OCI-LY7 (cell line): ENCODE data around the gene COG4. TPM values are rescaled to one million over a fixed set of nuclear protein-coding genes. Genes with fewer than 3 reads are reported as not detected.

Experiments
- BruUV-seq: library from RNA; stranded (reverse); fragments of 400-500 nt; replicated peaks from 2 replicates; lab custom pipeline; 2021; lab: Mats Ljungman, UMichigan
- CTCF ChIA-PET: fragments of 300-600 bp; sonication (Branson Sonifier 250); formaldehyde crosslinking; loops from one replicate; lab custom pipeline; 2022; ENCODE audit warnings: antibody characterized with exemption; ENCODE audit not compliant: unreplicated experiment; lab: Charles Lee
- POLR2A ChIA-PET: fragments of 300-600 bp; sonication (Branson Sonifier 250); formaldehyde crosslinking; loops from one replicate; lab custom pipeline; 2022; ENCODE audit warnings: antibody characterized with exemption; lab: Charles Lee
- DNase-seq: peaks from one replicate; pipeline ENCODE4 v3.0.0-alpha.2; 2015; ENCODE audit warnings: low spot score
- H2AFZ ChIP-seq: fragments of 200-600 bp; sonication (generic), shearing (Covaris generic); 2 replicates; pipeline ENCODE4 v1.6.1; 2014; ENCODE audit warnings: mild to moderate bottlenecking, antibody characterized with exemption, low read length, moderate library complexity
- H3K27ac ChIP-seq: fragments of 200-600 bp; sonication (generic); 2 replicates; pipeline ENCODE4 v1.5.1; 2014; ENCODE audit warnings: mixed run types, low read depth, mild to moderate bottlenecking, moderate library complexity, low read length, inconsistent platforms; ENCODE audit not compliant: poor library complexity, severe bottlenecking
- H3K36me3 ChIP-seq: fragments of 200-600 bp; sonication (generic); 2 replicates; pipeline ENCODE4 v1.6.1; 2014; ENCODE audit warnings: mild to moderate bottlenecking, antibody characterized with exemption, low read length, moderate library complexity, mixed read lengths; ENCODE audit not compliant: insufficient read depth
- H3K4me1 ChIP-seq: fragments of 200-600 bp; sonication (generic); 2 replicates; pipeline ENCODE4 v1.5.1; 2014; ENCODE audit warnings: mild to moderate bottlenecking, low read length; ENCODE audit not compliant: insufficient read depth, poor library complexity, severe bottlenecking
- H3K4me2 ChIP-seq: fragments of 200-600 bp; sonication (generic); 2 replicates; pipeline ENCODE4 v1.6.1; 2014; ENCODE audit warnings: mild to moderate bottlenecking, low read length
- H3K4me3 ChIP-seq: fragments of 200-600 bp; sonication (generic); 2 replicates; pipeline ENCODE4 v1.5.1; 2014; ENCODE audit warnings: mild to moderate bottlenecking, low read depth, low read length; ENCODE audit not compliant: poor library complexity, severe bottlenecking
- H3K79me2 ChIP-seq: fragments of 200-600 bp; sonication (generic); 2 replicates; pipeline ENCODE4 v1.6.1; 2016; ENCODE audit warnings: low read depth, mild to moderate bottlenecking, low read length, moderate library complexity, mixed read lengths; ENCODE audit not compliant: insufficient read depth
- H3K9me2 ChIP-seq: fragments of 200-600 bp; sonication (generic); 2 replicates; pipeline ENCODE4 v1.6.1; 2016; ENCODE audit warnings: mild to moderate bottlenecking, low read length, mixed read lengths; ENCODE audit not compliant: insufficient read depth
- H3K9me3 ChIP-seq: fragments of 200-600 bp; sonication (generic); 2 replicates; pipeline ENCODE4 v1.6.1; 2014; ENCODE audit warnings: mild to moderate bottlenecking, mixed run types, low read length, mixed read lengths
- H4K20me1 ChIP-seq: fragments of 200-600 bp; sonication (generic); 2 replicates; pipeline ENCODE4 v1.6.1; 2014; ENCODE audit warnings: mild to moderate bottlenecking, antibody characterized with exemption, low read length, moderate library complexity, mixed read lengths; ENCODE audit not compliant: insufficient read depth
- EZH2phosphoT487 ChIP-seq: fragments of 200-600 bp; sonication (generic); IDR thresholded peaks from 2 replicates; pipeline ENCODE4 v1.6.1; 2018; ENCODE audit warnings: low read depth, borderline replicate concordance, mild to moderate bottlenecking, mixed run types, antibody characterized with exemption, low read length, moderate library complexity, mixed read lengths
- intact Hi-C: fragments of 100-400 bp; cut with micrococcal nuclease; formaldehyde crosslinking; loops from one replicate; pipeline ENCODE4 v1.10.0; 2022; ENCODE audit not compliant: unreplicated experiment
- total RNA-seq, 2 experiments: library from RNA; depleted of rRNA in 1 of 2; stranded (reverse); fragments of >200 nt in 1 of 2; shearing (Covaris generic) in 1 of 2; gene quantifications; 2 replicates each; pipeline ENCODE4 v1.2.3, GENCODE V29; 2014 to 2022
- TF ChIP-seq, protein P1 (sequence below): fragments of 200-600 bp; sonication (generic); conservative IDR thresholded peaks from 2 replicates; pipeline ENCODE4 v1.5.1; 2014; ENCODE audit warnings: mild to moderate bottlenecking, antibody characterized with exemption, low read length, moderate library complexity, mixed read lengths

Gene COG4
- total RNA-seq, 2 experiments from 2014 or later: 48.8 to 100 TPM

- H2AFZ ChIP-seq: no peak overlapping the region
- POLR2A ChIA-PET: interaction anchor here (0.7 to 1.7 kb wide), 5 partner anchors 10 to 1293 kb away, joined by 3 to 6 read pairs (median 3); no protein-coding TSS in a partner anchor
- no peaks in the 10 kb centered on the region for H3K9me2 ChIP-seq
- peaks cover 22% of the 10 kb centered on the region for H3K4me1 ChIP-seq
- H3K36me3 ChIP-seq: peaks cover 72% of the 10 kb centered on the region
- CTCF ChIA-PET: no interaction called here
- no peak for DNase-seq
- TF ChIP-seq, protein P1, sequence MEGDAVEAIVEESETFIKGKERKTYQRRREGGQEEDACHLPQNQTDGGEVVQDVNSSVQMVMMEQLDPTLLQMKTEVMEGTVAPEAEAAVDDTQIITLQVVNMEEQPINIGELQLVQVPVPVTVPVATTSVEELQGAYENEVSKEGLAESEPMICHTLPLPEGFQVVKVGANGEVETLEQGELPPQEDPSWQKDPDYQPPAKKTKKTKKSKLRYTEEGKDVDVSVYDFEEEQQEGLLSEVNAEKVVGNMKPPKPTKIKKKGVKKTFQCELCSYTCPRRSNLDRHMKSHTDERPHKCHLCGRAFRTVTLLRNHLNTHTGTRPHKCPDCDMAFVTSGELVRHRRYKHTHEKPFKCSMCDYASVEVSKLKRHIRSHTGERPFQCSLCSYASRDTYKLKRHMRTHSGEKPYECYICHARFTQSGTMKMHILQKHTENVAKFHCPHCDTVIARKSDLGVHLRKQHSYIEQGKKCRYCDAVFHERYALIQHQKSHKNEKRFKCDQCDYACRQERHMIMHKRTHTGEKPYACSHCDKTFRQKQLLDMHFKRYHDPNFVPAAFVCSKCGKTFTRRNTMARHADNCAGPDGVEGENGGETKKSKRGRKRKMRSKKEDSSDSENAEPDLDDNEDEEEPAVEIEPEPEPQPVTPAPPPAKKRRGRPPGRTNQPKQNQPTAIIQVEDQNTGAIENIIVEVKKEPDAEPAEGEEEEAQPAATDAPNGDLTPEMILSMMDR: no peak
- no peak for TF ChIP-seq EZH2phosphoT487
- no peak overlapping the region for H3K4me3 ChIP-seq
- H3K79me2 ChIP-seq: no peaks in the 10 kb centered on the region
- H4K20me1 ChIP-seq: no peaks in the 10 kb centered on the region
- no TSS peak for BruUV-seq
- H3K4me2 ChIP-seq: no peak overlapping the region
- intact Hi-C loops: no loop called here
- H3K9me3 ChIP-seq: no peaks in the 10 kb centered on the region
- H3K27ac ChIP-seq: no peak overlapping the region
Observed at GRCh38 chr16:70495425-70496182, 27.8 kb downstream of the COG4 start.

GRCh38 chr16:70494777-70495176, 28.6 kb downstream of the COG4 start:
- Histone ChIP-seq H4K20me1 (no peaks in the 10 kb centered on the region), H2AFZ (no peak overlapping the region), H3K9me3 (no peaks in the 10 kb centered on the region), H3K4me3 (peak overlapping the region; percentile 4), H3K4me2 (peak overlapping the region; percentile 37), H3K27ac (peak overlapping the region; percentile 38), H3K4me1 (peaks cover 22% of the 10 kb centered on the region), H3K79me2 (no peaks in the 10 kb centered on the region), H3K36me3 (peaks cover 70% of the 10 kb centered on the region), H3K9me2 (no peaks in the 10 kb centered on the region)
- BruUV-seq: TSS peak; percentile 17
- no peak for DNase-seq
- POLR2A ChIA-PET: interaction anchor here (0.7 to 1.7 kb wide), 6 partner anchors 11 to 1294 kb away, joined by 3 to 6 read pairs (median 5); no protein-coding TSS in a partner anchor
- intact Hi-C loops: no loop called here
- CTCF ChIA-PET: no interaction called here
- TF ChIP-seq, protein P1: no peak
- no peak for TF ChIP-seq EZH2phosphoT487
